ENCODE results near the gene CELF4.

Gene CELF4

DNA sequence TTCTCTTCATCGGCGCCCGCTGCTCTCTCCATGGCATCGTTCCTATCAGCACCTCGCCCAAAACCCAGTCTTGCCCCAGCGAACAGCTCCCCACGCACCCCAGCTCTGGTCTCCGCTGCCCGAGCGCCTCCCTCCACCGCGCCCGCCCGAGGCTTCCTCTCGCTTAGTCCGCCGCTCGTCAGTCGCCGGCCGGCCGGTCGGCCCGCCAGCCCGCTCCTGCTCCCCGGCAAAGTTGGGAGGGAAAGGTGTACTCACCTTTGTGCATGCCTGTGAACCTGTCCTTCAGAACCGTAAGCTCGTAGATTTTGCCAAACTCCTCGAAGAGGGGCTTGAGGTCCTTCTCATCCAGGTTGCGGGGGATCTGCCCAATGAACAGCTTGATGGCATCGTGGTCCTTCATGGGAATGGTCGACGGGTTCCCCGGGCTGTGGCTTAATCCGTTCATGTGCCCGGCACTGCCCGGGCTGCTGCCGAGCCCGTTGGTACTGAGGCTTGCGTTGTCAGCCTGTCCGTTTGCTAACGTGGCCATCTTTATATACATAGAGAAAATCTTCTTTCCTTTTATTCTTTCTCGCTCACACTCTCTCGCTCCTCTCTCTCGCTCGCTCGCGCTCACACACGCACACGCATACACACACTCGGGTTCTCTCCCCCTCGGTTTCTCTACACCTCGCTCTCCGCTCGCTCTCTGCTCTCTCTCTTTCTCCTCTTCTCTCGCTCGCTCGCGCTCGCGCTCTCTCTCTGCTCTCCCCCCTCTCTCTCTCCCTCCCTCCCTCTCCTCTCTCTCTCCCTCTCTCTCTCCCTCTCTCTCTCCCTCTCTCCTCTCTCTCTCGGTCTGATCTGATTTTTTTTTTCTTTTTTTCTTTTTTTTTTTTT, at the start of gene CELF4:
Gene CELF4 (minus strand): TSS at position 698 of the 876 bp plus-strand sequence.
- DNase-seq: peak; percentile 42

DNA sequence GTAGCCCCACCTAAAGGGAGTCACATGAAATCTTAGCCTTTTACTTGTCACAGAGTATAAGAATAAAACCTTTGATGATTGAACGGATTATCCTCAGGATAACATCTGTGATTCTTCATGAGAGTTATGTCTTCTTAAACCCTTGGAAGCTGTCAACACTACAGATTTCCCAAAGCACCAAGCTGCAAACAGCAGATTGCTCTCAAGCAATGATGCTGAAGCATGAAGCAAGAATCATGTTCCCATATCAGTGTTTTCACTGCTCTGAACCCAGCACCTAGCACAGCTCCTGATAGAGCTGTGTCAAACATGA, 47.6 kb upstream of the CELF4 start:
- DNase-seq: no peak

DNA sequence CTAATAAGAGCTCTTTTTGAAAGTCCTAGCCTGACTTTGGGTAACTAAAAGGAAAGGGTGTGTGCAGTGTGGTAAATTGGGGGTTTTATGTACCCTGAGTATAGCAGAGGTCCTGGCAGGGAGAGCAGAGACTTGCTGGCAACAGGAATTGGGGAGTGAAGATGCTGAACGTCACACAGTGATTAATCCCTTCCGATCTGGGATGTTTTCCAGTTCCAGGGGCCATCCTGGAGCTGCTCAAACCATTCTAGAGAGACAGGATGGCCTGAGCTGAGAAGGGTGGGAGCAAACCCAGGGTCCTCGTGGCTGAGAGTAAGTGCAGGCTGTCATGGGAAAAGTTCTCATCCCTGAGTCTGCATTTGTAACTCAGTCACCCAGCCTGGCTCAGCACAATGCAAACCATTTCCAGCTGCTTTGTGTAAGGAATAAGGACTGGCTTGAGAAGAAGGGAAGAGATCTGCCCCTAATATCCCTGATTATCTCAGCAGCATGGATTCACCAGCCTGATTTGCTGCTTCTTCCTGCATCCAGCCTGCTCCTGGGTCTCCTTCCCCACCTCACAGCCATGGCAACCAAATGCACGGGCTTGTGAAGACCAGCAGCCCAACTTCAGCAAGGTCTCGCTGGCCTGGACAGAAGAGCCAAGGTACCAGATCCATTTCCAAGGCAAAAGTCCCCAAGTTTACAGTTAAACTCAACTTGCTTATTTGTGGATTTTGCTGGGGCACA, 47.1 kb upstream of the CELF4 start:
- no peak for DNase-seq

DNA sequence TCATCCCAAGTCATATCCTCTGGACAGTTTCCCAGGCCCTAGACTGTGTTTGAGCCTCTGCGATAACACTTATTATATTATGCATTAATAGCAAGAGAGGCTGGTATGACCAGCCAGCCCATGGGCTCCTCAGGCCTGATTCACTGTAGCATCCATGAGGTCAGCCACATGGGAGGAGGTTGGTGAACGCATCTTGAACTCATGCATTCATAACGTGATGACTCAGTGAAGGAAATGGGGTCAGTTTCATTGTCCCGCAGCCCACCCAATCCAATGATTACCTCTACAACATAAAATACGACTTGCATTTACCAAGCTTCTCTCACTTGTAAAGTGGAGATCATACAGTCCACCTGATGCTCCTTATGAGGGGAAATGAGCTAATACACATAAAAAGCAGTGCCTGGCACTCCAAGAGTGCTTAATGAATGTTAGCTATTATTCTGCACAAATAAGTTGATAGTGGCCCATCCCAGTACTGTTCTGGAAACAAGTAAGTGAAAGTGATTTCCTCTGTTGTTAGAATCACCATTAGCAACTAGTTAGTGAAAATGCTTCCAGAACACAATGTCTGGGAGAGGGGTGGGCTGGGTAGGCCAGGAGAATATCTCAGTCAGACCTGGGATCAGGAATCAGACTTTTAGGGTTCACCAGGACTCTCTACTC, 46.1 kb upstream of the CELF4 start:
- no peak for DNase-seq

DNA sequence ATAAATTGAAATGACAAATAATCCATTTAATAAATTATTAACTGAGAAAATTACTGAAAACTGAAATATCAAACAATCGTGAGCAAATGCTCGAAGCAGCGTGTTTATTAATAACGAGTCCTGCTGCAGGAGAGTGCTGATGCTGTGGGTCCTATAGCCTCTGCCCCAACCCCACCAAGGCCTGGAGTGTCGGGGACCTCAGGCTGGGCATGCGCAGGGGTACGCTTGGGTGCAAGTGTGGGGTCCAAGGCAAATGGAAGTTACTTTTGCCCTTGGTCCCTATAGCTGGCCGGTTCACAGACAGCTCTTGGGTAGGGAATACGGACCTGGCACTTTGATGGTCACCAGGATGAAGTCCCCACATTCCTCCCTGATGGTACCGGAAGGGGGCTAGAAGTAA, 43.3 kb upstream of the CELF4 start:
- DNase-seq: no peak

DNA sequence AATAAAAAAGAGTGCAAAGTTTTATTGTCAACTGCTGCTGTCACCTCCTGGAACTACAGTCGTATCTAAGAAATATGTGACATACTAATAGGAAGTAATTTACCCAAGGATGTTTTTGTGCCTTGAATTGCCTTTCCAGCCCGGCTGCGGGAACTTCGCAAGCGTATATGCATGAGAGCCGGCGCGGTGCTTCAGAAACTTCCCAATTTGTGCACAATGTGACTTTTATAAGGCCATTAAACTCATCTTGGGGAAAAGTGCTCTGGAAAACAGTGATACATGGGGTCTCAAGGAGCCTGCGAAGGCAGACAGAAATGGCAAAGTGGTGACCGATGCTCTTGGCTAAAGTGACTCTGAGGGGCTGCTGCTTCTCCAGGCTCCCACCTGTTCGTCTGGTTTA, 41.7 kb upstream of the CELF4 start:
- no peak for DNase-seq

DNA sequence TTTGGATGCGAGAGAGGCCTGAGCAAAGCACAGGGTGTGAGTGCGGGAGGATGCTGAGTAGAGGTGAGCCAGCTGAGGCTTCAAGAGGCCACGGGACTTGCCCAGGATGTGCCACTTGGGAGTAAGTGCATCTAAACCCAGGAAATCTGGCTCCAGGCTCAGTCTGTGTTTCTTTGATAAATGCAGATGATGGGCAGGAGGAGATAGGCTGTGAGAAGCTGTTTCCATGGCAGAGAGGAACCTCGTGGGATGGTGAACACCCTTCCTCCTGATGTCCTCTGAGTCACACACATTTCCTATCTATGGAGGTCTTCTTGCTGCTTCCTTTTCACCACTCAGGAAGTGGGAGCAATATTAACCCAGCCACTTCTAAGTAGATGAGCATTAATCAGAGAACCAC, 38.4 kb upstream of the CELF4 start:
- DNase-seq: no peak

DNA sequence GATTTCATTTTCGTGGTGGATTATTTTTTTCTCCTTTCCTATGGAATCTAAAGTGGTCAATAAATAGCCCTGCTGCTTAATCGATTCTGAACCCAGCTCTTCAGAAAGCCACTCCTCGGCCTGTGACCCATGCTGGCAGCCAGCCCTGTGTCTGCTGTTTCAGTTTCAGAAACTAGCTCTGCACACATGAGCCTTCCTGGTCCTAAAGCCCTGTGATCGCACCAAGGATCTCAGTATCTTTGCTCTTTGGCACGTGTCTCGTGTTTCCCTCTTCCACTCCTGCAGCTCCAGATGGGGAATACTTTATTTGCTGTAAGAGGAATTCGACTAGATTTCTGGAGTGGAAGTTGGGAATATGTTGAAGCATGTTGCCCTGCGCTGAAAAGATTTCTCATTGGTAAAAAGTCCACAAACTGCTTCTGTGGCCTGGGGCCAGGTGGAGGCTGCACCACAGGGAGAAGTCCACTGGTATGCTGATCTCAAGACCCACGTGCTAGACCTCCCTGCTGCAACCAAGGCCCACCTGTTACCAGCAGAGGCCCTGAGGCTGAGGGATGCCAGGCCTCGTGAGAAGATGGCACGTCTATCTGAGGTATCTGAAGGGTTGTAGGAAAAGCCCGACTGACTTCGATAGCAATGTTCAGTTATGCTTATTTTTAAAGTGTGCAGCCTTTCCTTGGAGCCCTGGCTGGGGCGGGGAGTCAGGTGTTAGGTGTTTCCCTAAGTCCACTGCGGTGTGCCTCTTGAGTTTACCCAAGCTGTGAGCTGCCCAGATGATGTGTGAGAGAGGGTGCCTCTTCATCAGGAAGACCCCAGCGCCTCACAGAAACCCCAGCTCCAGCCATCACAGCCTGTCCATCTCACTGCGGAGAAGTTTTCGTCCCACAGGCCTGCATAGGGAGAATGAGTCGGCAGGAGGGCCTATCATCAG, 33.6 kb upstream of the CELF4 start:
- no peak for DNase-seq

DNA sequence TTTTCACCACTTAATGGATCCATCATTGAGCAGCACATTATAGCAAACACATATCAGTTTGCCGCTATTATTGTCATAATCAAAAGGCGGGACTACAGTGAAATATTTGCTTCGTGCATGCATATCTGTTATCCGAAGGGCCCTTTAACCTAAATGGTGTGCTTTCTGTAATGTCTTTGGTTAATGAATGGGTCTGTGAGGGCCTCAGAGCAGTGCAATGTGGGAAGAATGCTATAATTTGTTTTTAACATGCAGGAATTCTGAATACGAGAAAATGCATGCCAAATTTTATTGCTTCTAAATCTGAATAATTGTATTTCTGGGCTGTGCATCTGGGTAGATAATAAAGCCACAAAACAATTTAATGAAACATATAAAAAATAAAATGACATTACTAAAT, 32.8 kb upstream of the CELF4 start:
- DNase-seq: no peak

DNA sequence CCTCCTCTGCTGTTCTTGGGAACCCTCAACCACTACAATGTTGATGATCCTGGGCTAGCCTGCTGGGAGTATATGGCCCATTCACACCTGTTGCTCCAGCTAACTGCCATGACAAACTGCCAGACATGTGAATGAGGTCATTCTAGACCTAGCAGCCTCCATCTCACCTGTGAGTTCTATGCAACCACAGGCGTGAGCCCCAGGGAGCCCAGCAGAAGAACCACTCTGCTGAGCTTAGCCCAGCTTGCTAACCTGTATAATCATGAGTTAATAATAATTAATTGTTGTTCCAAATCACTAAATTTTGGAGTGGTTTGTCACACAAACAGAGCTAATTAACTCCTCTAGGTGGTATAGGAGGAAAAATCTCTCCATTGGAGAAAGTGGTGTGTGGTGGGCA, 24.7 kb upstream of the CELF4 start:
- no peak for DNase-seq

DNA sequence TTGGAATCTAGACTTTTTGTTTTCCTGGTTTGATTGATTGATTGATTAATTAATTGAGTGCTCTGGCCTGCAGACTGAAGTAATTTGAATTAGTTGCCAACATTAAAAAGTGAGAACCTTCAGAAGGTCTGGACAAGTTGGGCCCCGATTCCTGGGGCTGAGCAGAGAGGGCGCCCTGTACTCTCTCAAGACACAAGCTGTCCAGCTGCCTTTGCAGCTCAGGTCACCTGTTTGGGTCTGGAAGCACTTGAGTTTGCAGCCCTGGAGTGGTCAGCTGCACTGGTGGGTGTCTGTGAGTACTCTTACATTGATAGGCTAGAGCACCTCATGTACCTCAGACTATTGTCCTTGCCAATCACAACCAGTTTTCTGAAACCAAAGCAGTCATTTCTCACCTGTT, 22.7 kb upstream of the CELF4 start:
- DNase-seq: no peak

DNA sequence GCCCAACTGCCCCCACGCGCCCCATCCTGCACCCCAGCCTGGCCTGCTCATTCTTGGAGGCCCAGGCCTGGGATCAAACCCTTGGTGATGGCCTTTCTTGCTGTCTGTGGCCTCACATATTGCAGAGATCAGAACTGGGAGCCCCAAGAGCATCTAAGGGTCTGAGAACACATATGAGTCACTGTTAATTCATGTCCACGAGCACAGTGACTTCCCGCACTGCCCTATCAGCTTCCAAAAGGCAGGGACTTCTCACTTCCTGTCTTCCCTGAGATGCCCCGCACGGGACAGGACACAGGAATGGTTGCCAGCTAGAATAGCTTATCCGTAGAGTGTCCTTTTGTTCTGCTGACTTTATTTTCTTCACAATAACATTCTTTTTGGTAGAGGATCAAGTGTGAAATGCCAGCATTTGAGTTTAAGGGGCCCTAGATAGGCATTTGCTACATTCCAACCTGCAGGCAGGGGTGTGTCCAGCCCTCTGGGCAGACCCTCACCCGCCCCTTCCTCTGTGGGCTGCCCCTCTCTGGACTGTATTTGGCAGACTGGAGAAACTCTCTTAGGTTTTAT, 21.1 kb upstream of the CELF4 start:
- no peak for DNase-seq

DNA sequence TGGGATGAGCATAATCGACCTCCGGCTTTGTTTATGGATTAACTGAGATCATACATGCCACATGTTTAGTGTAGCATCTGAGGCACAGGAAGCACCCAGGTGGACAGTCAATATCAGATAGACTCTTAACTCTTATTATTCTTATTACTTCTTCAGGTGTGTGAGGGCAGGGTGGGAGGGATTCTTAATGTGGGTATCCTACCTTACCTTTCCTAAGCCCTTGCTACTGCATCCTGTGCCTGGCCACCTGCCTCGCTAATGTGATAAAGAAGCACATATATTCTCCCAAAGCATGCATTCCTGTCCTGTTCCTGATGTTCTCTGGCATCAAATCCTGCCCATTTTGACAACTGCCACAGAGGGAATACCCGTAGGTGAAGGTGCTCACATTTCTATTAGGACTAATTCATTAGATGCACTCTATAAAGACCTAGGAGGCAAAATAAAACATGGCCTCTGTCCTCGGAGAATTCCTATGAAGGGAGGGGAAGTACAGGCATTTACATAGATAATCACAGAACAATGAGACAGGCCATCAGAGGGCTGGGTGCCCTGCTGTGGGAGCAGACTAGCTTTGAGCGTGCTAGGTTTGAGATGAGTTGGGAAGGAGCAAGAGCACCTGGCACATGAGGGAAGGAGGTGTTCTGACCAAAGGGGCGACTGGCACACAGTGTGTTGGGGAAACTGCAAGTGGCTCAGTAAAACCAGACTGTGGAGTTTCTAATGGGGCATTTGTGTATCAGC, 19.5 kb upstream of the CELF4 start:
- DNase-seq: no peak

DNA sequence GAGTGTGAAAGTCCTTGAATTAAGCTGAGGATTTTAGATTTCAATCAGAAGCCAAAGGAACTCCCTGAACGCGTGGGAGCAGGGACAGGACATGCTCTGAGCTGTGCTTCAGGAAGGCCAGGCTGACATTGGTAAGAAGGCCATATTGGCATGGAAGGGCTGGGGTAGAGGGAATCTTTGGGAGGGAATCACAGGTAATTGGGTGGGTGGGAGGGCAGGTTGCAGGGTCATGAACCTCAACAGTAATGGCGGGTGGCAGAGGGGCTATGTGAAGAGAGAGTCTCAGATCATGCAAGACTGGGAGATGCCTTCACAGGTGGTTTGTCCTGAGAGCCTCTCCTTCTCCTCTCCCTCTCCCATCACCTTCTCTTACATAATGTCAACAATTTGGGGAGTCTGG, 18.6 kb upstream of the CELF4 start:
- DNase-seq: no peak

DNA sequence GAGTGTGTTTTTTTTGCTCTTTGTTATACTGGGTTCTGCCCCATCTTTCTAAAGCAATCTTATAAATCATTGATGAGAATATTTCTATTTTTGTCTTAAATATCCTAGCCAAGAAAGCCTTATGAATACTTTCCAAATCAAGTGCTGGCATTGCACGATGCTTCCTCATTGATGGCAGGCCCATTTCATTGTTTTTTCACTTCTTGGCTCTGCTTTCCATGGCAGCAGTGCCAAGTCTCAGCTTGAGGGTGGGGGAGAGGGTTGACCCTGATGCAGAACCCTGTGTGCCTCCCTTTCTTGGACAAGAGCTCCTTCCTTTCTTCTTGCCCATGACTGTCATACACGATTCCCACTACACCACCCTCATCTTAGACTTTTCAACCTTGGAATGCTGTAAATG, 16.7 kb upstream of the CELF4 start:
- peak; percentile 64 for DNase-seq

DNA sequence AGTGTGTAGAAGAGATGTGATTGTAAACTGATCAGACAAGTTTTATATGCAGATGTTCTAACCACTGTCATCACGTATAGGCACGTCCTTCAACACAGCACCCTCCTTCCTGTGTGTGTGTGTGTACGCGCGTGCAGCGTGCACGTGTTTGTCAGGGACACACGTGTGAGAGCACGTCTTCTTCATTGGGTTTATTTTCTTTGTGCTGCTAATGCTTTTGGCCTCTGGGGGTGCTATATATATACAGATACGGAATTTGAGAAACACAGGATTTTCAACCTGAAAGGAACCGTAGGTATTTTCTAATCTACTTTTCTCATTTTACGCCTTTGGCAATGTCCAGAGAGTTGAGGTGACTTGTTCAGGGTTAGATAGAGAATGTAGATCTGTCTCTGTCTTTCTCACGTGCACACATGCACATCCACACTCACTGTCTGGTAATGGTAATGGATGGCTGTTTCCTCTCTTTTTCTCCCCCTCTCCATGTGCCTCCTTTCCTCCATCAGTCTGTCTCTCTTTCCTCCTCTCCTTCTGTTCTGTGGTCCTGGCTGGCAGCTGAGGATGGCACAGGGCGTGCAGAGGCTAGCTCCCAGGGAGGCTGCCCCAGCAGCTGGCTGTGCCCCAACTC, 13.4 kb upstream of the CELF4 start:
- no peak for DNase-seq

DNA sequence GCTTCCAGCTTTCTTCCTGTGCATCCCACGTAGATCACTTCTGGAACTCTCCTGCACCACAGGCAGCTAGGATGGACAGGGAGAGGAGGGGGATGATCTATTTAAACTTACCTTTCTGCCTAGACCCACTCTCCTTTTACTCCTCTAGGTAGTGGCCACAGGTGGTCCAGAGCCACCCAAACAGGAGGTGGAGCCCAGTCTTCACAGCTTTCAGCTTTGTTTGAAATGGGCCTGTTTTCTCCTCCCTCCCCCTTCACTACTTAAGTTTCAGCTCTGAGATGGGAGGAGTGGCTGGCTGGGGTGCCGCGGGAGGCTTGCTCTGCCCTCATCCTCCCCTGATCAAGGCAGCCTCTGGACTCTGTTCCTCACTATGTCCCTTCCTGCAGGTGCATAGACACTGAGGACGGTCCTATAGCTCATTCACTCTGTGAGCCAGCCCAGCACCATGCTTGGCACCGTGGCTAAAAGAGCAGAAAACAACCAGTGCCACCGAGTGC, 12.6 kb upstream of the CELF4 start:
- no peak for DNase-seq

DNA sequence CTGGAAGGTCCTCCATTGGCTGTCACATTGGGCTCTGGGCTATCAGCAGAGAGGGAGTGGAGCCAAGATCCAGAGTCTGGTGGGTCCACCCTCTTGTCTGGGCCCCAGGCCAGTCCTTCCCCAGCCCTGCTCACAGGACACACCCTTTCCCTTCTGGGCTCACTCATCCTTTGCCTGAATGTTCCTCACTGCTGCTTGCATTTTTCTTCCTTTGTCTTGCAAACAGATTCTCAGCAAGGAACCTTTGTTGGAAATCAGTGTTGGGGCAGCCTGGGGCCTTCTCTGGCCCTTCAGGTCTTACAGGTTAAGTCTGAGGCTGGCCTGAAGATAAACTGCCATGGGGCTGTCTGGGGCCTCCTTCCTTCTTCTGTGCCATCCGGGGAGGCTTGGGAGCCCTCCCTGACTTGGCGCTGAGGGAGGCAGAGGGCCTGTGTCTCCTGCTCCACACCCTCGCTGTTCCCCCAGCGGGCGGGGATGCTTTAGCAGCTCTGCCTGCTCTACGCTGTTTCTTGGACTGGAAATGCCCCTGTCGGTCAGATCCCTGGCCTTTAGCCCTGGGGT, 11.5 kb upstream of the CELF4 start:
- peak; percentile 37 for DNase-seq

DNA sequence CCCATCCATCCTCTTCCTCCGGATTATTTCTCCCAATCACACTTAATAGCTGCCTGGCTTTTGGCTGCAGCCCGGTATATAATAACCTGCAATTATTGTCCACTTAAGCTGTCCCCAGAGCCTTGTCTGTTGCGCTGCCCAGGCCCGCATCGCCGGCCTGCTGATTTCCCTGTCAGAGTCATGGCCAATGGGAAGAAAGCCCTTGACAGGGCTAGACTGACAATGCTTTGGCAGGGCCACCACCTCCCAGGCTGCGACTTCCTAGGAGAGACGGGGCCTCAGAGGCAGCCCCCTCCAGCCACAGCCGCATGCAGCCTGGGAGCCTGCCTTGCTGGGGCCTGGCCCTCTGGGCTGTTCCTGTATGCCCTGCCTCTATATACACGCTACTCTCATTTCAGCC, 10.0 kb upstream of the CELF4 start:
- no peak for DNase-seq

DNA sequence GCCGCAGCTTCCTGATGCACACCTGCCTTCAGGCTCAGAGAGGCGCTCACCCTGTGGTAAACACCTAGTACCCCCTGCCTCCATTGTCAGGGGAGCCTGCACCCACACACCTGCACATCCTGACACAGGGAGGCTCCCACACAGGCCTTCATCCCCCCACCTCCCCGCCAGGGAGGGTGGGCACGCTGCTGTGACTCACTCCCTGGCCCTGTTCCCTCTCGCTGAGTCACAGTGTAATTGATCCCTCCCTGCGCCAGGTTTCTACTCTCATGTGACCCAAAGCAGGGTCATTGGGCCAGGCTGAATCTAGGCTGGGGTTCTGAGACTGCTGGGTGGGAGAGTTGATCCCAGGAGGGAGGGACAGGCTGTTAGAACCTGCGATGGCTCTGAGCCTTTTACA, 8.5 kb upstream of the CELF4 start:
- DNase-seq: peak; percentile 41

DNA sequence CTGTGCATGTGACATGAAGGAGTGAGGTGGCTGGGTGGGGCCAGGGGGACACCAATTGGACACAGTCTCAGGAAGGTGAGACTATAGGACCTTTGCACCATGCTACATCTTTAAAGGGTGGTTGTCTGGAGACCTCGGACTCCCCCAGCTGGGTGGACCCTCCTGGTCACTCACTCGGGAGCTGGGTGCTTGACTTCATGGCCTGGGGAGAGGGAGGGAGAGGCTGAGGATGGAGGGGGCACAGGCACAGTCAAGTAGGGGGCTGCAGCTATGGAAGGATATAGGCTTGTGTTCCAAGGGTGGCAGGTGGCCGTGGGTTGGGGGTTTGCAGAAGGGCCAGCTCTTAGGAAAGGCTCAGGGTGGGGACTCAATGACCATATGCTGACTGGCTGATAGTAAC, 7.1 kb upstream of the CELF4 start:
- DNase-seq: no peak

Data from NCI-H446 treated with DMSO at 0.1 percent for 48 hours (cell line).